Measurements from ENCODE around the gene KLHL29.

The KLHL29 gene

DNA sequence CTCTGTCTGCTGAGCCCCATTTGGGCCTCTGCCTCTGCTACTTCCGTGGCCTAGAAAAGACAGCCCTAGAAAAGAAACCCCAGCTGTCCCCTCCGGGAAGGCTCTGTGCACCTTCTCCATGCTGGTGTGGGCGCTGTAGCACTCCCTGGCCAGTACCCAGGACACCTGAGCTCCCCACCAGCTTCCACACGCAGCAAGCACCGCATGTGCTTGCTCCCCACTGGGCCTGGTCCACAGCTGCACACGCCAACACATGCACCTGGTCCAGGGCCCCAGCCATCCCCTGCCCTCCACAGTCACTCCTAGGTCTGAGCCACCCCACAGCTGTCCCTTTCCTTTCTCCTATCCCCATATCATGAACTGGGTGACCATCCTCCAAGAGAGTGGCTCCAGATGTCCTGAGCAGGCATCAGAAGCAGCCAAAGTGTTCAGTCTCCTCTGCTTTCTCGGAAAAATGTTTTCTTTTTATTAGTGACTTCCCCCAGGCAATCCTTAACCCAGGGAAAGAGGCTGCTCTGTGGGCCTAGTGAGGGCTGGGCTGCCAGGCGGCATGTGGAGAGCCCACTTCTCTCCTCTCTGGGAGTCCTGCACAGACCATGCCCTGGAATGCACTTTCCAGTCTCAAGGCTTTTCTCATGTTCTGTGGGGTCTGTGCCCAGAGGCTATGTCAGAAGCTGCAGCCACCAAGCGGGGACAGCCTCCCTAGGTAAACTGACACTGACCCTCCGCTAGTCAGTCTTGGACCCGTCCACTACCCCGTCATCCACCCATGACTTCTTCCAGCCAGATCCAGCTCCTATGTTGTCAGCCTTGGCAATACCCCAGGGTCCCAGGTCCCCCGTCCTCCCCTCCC, 133.7 kb downstream of the KLHL29 start:
- no peak for DNase-seq

DNA sequence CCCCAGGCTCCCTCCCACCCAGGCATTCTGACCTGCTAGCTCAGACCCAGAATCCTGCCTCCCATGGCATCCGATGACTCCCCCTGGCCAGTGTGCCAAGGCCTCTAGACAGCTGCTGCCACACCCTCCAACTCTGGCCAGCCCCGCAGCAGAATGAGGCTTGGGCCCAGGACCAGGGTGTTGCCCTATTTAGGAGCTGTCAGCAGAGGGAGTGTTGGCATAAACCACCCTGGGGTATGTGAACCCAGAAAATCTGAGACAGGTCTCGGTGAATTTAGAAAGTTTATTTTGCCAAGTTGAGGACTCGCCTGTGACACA, 134.3 kb downstream of the KLHL29 start:
- DNase-seq, result no peak

DNA sequence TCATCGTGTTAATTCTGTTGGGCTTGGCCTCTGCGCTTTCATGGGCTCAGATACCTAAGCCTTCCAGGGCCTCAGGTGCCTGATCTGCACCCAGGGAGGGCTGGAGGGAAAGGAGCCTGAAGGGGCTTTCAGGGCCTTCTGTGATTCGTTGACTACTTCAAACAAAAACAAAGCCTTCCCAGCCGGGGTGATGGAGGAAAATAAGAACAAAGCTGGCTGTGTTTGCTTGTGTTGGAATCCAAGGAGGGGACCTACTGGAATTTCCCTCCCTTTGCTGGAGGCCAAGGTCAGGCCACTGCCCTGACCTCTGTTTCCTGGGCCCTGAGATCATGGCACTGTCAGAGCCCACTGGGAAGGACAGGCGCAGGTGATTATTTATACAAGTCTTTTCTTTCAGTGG, 135.3 kb downstream of the KLHL29 start:
- DNase-seq, result no peak

DNA sequence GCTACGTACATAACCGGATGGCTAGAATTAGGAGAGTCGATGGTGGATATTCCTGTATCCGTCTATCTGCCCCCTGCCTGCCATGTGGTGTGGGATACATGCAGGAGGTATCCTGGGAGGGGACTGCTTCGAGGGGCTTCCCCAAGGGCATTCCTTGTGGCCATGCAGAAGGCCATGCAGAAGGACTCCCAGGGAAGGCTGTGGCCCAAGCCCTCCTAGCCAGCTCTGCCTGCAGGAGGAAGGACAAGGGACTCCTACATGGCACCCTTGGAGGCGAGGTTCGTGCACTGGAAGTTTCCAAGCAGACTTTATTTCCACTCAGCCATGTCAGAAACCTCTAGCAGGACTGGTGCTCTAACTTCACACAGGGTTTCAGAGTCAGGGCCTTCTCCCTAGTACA, 136.1 kb downstream of the KLHL29 start:
- DNase-seq, result no peak

DNA sequence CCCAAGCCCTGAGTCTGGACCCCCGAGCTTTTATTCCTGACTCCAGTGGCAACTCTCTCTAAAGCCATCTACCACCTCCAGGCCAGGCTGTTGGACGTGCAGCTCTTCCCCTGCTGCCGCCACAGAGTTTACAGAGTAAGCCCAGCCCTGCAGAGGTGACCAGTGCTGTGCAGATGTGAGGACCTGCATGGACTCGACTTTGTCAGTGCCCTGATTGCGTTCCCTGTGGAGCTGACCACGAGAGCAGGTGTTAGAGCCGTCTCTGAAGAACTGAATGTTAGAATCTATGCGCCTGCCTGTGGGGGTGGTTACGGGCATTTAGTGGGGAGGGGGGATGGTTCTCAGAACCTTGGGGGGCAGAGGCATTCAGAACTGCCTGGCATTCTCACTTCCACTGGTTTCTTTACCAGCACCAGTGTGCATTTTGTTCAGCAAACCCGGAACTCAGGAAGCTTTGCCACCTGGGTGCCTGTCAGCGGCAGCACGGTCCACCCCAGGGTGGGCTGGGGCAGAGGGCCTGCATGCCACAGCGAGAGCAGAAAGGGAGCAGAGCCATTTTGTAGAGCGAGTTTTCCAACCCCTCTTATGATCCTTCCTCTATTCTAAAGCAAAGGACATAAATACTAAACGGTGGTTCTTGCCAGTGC, 137.9 kb downstream of the KLHL29 start:
- no peak for DNase-seq

DNA sequence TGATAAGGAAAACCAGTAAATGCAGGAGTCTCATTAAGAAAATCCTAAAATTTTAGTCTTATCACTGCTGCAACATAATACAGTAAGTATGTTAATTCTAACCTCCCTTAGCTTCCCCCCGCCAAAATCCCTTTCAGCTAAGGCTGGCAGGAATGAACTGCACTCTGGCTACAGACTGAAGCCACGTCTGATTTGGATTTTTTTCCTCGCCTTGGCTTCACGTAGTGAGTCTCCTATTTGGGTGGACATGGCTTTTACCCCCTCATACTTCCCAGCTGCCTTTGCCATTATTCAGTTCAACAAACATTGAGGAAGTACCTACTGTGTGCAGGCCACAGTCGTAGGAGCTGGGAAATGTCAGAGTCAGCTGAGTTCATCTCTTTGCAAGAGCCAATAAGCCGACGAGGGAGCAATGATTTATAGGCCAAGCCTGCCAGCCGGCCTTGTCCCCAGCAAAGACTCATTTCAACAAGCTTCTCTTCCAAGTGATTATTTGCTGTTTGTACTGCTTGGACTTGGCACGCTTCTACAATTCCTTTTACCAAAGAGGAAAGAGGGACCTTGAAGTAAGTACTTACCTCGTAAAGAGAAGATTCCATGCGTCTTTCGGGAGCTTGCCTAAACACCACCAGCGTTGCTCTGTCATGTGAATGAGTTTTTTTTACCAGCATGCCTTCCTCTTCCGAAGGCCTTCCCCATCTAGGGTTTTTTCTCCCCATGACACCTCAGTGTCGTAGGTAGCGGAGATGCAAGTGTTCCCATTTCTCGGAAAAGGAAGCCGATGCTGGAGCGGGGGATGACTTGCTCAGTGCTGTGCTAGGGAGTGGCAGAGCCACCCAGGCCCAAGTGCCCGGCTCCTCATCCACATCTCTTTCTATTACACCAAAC, 138.6 kb downstream of the KLHL29 start:
- DNase-seq, result peak; percentile 63

DNA sequence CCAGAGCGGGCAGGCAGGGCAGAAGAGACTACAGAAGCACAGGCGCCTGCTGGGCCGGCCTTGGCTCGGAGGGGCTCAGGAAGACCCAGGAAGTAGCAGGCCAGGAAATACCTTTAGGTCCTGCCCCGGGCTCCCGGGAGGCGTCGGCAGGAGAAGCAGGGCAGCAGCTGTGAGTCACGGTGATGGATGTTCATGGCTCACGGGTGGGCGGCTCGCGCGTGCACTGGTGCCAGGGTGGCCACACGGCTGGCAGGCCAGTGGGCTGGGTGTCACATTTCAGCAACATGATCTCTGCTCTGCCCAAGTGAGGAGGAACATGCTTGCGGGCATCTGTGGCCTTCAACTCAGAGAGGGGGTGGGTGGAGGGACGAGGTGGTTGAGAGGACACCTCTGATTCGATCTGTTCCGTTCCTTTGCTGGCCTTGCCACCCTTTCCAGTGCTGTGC, 139.3 kb downstream of the KLHL29 start:
- DNase-seq, result no peak

DNA sequence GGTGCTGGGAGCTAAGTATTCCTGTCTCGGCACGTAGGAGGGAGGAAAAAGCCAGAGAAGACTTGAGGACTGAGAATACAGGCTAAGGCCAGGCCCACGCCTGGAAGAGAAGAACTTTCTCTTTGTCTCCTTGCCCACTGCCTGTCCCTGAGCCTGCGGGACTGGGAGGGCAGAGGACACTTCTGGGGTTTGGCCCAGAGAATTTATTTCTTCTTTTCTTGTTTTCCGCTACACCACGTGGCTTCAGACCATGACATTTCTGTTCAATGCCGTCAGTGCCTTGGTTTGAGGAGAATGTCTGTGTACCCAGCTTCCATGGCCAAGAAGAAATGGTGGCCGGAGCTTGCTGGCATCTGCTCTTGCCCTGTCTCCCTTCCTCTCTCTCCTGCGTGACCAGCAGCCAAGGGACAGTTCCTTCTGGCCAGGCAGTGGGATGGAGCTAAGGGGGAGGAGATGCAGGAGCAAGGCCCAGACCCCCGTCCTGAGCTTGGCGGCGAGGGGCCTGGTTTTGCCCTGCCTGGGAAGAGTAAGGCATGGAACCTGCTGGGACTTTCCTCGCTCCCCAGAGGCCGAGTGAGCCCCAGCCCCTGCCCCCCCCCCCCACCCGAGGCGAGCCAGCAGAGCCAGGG, 140.3 kb downstream of the KLHL29 start:
- DNase-seq, result no peak

DNA sequence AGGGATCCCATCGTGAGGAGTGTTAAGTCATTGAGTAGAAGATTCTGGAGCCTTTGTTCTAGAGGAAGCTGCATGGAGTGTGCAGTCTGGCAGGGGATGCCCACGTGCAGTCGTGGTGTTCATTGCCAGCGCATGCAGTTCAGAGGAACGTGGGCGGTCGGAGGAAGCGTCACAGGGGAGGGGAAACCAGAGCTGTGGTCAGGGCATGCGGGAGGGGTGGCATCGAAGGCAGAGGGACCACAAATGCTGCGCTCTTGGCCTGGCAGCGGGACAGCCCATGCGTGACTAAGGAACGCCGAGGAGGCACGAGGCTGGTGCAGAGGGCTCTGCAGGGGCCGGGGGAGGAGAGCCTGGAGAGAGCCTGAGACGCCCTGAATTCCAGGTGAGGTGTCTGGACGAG, 141.1 kb downstream of the KLHL29 start:
- no peak for DNase-seq

DNA sequence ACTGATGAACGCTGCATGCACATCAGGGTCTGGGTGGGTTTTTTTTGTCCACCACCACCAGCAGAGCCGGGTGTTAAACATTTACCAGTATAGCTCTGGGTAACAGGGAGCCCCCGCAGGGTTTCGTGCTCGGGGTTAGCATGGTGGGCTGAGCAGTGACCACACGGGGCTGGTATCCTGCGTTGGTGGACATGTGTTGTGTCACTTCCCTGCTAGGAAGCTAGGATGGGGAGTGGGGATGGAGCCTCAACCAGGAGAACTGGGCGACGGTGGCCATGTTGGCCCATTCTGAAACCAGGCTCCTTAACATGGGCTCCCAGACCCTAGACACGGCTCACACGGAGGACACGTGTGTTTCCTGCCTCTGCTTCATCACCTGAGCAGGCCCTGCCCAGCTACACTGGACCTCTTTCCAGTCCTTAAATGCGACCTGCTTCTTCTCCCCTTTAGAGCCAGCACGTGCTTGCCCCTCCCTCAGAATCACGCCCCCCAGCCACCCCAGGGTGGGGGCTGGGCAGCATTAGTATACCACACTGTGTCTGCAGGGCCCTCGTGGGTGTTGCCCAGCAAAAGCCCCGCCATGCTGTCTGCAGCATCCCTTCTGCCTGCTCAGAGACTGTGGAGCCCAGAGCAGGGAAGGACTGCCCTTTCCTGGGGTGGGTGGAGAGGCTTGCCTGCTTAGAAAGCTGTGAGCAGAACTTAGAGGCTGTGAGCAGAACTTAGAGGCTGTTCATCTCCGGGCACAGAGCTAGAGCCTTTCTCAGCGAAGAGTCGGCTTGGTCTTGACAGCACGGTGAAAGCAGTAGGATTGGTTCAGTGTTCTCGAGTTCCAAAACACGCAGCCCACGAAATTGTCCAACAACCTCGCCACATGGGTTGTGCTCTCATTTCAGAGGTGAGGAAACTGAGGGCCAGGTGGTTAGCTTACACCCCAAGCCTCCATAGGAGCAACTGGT, 142.1 kb downstream of the KLHL29 start:
- no peak for DNase-seq

DNA sequence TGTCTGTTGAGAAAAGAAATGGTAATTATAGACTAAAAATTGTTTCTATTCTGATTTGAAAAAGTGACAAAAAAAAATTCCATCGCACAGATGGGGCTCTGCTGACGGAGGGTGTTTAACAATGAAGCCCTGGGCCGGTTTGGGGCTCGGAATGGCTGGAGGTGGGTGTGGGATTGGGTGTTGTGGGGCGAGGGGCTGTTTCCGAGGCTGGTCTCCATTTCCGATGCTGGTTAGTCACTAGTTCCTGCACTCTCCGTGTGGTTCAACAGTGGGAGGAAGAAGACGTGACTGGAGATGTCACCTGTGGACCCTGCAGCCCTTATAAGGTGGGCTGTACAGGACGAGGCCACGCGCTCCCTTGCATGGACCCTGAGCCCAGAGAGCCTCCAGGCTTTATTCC, 143.2 kb downstream of the KLHL29 start:
- DNase-seq, result no peak

DNA sequence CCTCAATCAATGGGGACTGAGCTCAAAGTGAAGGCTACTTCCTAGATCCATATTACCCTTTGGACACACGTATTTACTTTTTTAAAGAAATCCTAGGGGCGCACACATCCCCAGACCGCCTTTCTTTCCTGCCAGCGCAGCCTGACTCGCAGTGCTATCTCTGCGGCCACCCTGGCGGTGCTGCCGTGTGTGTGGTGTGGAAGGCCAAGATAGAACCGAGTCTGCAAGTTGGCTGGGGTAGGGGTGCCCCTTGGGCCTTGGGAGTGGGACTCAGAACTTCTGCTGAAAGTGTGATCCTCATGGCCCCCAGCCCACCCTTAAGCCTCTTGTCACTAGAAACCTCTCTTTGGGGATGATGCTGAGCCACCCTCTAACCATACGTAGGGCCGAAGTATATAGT, 143.7 kb downstream of the KLHL29 start:
- DNase-seq, result no peak

DNA sequence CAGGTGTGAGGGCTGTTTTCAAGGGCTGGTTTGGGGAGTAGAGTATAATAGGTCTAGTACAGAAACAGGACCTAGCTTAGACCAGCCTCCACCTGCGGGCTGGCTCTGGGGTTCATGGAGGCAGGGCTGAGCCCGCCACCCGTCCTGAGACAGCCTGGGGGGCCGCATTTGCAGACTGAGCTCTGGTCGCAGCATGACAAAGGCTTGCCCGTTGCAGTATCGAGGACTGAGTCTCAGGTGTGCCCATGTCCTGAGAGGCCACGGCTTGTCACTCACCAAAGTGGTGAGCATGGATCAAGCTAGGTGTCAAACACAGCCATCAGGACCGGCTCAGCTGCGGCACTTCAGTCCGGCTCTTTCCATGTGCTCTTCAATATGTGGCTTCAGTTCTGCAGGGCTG, 144.7 kb downstream of the KLHL29 start:
- DNase-seq, result peak; percentile 41

DNA sequence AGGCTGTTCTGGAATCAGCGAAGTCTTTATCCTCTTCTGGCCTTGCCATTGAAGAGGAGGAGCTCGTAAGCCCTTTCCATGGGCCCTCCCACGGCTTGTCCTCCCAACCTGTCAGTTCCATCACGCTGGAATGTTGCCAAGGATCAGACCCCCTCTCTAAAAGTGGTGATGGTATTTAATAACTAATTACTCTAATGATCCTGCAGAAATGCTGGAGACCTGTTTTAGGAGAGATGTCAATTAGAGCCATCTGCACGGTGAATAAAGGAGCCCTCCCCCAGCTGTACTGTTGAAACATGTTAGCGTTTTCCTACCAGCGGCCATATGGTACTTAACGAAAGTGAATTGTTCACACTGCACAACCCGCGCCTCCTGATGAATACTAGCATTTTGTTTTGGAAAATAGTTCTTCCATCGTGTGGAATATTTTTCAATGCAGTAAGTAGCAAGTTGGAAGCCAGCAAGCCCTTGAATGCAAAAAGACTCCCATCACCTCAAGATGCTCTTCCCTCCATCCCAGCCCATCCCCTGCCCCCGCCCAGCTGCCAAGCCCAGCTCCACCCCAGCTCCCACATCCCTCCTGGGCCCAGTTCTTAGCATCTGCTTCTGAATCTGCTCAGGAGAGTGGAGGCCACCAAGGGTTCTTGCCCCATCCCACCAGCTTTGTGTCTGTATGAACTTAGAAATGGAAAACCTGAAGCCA, 145.4 kb downstream of the KLHL29 start:
- DNase-seq, result peak; percentile 100

DNA sequence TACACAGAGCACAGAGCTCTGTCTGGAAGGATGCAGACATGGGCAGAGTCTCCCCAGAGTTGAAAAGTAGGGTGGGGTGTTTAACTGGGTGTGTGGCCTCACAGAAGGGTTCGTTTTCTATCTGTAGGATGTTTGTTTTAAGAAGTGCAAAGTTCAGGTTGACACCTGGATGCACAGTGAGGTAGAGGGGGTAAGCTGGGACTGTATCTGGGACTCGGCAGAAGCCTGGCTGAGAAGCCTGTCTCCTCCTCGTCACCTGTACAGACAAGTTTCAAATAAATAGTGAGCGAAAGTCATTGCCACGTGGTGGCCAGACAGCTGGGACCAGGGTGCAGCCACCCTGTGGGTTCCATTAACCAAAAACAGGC, 145.9 kb downstream of the KLHL29 start:
- DNase-seq, result no peak

DNA sequence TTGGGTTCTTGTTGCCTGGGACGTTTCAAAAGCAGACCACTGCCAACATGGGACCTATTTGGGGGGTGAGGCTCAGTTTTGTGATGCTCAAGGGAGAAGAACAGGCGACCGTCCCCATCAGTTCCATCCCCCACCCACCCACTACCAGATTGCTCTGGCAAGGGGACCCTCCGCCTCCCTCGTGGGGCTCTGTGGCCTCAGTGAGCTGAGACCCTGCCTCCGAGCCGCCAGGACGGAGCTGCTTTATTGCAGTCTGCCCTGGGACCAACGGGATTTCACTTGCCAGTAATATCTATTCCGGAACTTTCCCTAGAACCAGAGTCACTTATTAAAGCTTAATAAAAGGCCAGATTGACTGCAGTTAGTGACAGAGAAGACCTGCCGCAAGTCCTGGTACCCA, 146.3 kb downstream of the KLHL29 start:
- DNase-seq, result no peak

DNA sequence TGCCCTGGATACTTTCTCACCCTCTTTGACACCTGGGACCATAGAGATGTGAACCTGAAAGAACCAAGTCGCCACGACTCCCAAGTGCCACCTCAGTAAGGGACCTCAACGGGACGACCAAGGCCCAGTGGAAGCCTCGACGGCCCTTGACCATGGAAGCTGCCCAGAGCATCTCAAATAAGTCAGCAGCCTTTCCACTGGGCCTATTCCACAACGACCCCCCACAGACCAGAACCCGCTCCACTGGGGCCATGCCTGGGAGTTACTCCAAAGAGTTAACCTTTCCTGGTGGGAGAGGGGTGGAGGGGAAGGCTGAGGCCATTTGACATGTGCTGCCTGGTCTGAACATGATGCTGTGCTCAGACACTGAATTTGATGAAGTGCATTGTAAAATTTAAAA, 146.9 kb downstream of the KLHL29 start:
- no peak for DNase-seq

DNA sequence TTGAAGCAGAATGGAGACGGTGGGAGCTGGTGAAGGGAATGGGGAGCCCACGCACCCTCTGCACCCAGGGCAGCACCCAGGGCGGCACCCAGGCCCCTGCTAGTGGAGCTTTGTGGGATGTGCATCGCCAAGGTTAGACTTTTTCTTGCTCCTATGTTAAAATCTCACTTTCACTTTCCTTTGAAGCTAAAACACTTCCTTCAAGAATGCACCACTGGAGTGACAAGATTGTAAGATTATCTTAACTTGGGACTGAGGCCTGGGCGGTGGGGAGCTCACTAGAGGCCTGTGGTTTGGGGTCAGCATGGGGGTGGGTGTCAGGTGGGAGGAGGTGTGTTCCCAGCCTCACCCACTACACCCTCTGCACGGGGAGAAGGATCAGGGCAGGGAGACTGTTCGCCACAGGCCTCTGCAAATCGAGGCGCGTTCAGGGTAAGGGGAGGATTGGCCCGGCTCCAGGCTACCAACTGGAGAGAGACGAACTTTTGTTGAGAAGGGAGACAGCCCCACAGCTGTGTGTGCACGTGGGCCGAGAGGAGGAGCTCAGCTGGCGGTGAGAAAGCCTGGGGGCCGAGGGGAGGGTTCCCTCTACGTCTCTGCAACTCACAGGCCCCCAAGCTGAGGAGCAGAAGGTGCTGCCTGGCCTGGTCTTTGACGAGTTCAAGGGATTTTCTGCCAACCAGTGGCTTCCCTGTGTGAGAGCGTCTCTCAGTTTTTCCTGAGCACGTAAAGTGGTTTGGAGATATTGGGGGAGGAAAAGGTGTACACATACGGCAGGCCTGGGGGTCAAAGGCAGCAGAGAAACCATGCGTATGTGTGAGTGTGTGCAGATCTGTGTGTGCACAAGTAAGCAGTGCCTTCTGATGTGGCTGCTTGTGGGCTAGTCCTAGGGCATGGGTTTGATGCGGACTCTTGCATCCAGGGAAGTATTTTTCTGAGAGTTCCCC, 147.7 kb downstream of the KLHL29 start:
- DNase-seq, result peak; percentile 87

DNA sequence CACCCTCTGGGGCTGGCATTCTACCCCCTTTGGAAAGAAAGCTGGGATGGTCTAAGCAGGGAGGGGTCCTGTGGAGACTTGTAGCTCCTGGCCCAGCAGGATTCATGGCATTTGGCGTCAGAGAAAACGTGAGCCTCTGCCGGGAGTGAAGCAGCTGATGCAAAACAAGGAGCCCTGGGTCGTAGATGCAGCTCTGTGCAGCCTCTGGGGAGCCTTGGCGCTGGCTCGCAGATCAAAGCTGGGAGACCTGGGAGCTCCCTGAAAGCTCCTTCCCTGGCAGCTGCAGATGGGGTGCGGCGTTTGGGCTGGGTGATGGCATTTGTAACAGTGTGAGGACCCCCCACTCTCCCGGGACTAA, 148.3 kb downstream of the KLHL29 start:
- DNase-seq, result peak; percentile 42

DNA sequence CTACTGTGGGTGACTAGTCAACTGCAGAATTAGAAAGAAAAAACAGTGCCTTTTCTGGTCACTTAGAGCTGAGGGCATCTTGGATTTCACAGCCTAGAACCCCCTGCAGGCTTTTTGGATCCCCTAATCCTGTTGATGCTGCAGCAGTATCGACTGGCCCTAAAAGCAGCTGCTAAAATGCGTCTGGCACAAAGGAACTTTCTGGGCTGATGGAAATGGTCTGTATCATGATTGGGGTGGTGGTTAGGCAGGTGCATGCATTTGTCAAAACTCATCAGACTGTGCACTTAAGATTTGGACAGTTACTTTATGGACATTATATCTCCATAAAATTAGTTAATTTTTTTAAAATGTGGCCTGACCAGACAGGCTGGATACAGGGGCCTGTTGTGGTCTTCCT, 149.8 kb downstream of the KLHL29 start:
- DNase-seq, result no peak

Data from NCI-H82 (cell line).